GM21786 (cell line): ENCODE measurements around the gene DLGAP4.

Source experiments
- ATAC-seq: cut with Tn5 transposase; IDR thresholded peaks from one replicate; pipeline ENCODE4 v1.9.1; 2021; ENCODE audit not compliant: unreplicated experiment

DLGAP4 gene

GRCh38 chr20:36346256-36346655 lies 40.1 kb downstream of the DLGAP4 start:
- ATAC-seq, result no peak

GRCh38 chr20:36349384-36350170 lies 43.4 kb downstream of the DLGAP4 start:
- no peak for ATAC-seq

- no peak for ATAC-seq
Observed at GRCh38 chr20:36350439-36350838, 44.3 kb downstream of the DLGAP4 start.

- ATAC-seq, result no peak
Observed at GRCh38 chr20:36351937-36352336, 45.8 kb downstream of the DLGAP4 start.

GRCh38 chr20:36352843-36353553 lies 46.9 kb downstream of the DLGAP4 start:
- no peak for ATAC-seq

- no peak for ATAC-seq
Observed at GRCh38 chr20:36353740-36354139, 47.6 kb downstream of the DLGAP4 start.

- no peak for ATAC-seq
Observed at GRCh38 chr20:36355469-36356171, 49.5 kb downstream of the DLGAP4 start.

GRCh38 chr20:36359668-36360406 lies 53.7 kb downstream of the DLGAP4 start:
- no peak for ATAC-seq

- ATAC-seq, result no peak
Observed at GRCh38 chr20:36360429-36360828, 54.3 kb downstream of the DLGAP4 start.

GRCh38 chr20:36361406-36361805 lies 55.3 kb downstream of the DLGAP4 start:
- ATAC-seq, result no peak

GRCh38 chr20:36362261-36362660 lies 56.1 kb downstream of the DLGAP4 start:
- no peak for ATAC-seq

- ATAC-seq, result no peak
Observed at GRCh38 chr20:36362978-36363713, 57.0 kb downstream of the DLGAP4 start.

- ATAC-seq, result no peak
Observed at GRCh38 chr20:36364506-36364905, 58.4 kb downstream of the DLGAP4 start.

- ATAC-seq, result no peak
Observed at GRCh38 chr20:36366623-36367369, 60.7 kb downstream of the DLGAP4 start.

GRCh38 chr20:36367370-36367745 lies 61.2 kb downstream of the DLGAP4 start:
- no peak for ATAC-seq

- no peak for ATAC-seq
Observed at GRCh38 chr20:36367907-36368799, 62.0 kb downstream of the DLGAP4 start.

GRCh38 chr20:36368869-36369268 lies 62.7 kb downstream of the DLGAP4 start:
- ATAC-seq, result no peak

GRCh38 chr20:36369739-36370138 lies 63.6 kb downstream of the DLGAP4 start:
- no peak for ATAC-seq
